IMR-90 (cell line): ENCODE measurements around the gene TEX22. TPM values are rescaled to one million over a fixed set of nuclear protein-coding genes. Genes with fewer than 3 reads are reported as not detected.

Source experiments
- BHLHE40 ChIP-seq: fragments of 150-350 bp; IDR thresholded peaks from 2 replicates; pipeline ENCODE4 v1.6.1; 2016; ENCODE audit warnings: mild to moderate bottlenecking, low read depth, low read length
- CEBPB ChIP-seq: IDR thresholded peaks from 2 replicates; pipeline ENCODE4 v1.6.1; 2012; ENCODE audit warnings: low read depth, low read length, improper control_type of control experiment
- CHD1 ChIP-seq: IDR thresholded peaks from 2 replicates; pipeline ENCODE4 v1.6.1; 2012; ENCODE audit warnings: low read depth, low read length, improper control_type of control experiment
- FOS ChIP-seq: fragments of 150-350 bp; IDR thresholded peaks from 2 replicates; pipeline ENCODE4 v1.6.1; 2016; ENCODE audit warnings: low read depth, low read length
- NFE2L2 ChIP-seq: fragments of 150-350 bp; IDR thresholded peaks from 2 replicates; pipeline ENCODE4 v1.6.1; 2016; ENCODE audit warnings: low read depth, mild to moderate bottlenecking, low read length
- POLR2A ChIP-seq: IDR thresholded peaks from 2 replicates; pipeline ENCODE4 v1.6.1; 2012; ENCODE audit warnings: mild to moderate bottlenecking, low read depth, low read length
- polyA plus RNA-seq, 3 experiments: library from polyadenylated mRNA; depleted of rRNA; stranded (reverse); fragments of >200 nt; gene quantifications; 2 replicates each; pipeline ENCODE4 v1.2.3, GENCODE V29; 2012; ENCODE audit warnings: low replicate concordance in 1 of 3
- total RNA-seq: library from RNA; depleted of rRNA; stranded (reverse); fragments of >200 nt; gene quantifications from 2 replicates; pipeline ENCODE4 v1.2.3, GENCODE V29; 2012
- TF ChIP-seq, protein P1 (sequence below): fragments of 150-350 bp; IDR thresholded peaks from 2 replicates; pipeline ENCODE4 v1.6.1; 2016; ENCODE audit warnings: low read depth, mild to moderate bottlenecking, low read length, moderate library complexity, borderline replicate concordance

Gene TEX22
- total and polyA plus RNA-seq, 2 of the 4 experiments (the other 2 are of a cell fraction) = 0.10 to 0.18 TPM

DNA sequence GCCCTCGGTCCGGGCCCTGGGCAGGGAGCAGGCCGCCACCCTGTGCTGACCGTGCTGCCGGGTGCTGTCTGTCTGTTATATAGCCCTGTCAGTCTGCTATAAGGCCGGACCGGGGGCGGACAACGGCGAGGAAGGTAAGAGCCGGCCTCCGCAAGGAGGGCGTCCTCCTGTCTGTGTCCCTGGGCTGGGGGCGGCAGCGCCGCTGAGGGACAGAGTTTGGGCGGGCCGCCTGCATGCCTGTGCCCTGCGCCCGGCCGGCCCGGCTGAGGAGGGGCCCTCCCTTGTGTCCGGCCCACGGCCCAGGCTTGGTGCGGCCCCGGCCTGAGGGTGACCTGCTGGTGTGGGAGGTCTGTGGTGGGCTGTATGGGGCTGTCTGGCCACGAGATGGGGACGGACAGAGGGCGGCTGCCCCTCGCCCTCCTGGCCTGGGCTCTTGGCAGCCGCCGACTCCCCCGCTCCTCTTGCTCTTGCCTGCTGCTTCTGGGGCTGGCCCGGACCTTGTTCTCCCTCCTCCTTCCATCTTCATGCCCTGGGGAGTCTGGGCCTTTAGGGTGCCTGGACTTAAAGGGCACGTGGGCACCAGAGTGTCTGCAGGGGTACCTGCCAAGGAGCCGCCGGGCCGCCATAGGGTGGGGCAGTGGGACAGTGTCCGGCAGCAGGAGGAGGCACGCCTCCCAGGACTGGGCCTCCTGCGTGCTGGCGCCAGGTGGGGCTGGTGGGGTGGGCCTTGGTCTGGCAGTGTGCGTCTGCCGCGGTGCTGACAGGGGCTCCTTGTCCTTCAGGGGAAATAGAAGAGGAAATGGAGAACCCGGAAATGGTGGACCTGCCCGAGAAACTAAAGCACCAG is 51.2 kb downstream of the TEX22 start (continued):
- TF ChIP-seq, protein P1, sequence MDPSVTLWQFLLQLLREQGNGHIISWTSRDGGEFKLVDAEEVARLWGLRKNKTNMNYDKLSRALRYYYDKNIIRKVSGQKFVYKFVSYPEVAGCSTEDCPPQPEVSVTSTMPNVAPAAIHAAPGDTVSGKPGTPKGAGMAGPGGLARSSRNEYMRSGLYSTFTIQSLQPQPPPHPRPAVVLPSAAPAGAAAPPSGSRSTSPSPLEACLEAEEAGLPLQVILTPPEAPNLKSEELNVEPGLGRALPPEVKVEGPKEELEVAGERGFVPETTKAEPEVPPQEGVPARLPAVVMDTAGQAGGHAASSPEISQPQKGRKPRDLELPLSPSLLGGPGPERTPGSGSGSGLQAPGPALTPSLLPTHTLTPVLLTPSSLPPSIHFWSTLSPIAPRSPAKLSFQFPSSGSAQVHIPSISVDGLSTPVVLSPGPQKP = no peak
- no peak for TF ChIP-seq BHLHE40
- no peak for TF ChIP-seq FOS
- TF ChIP-seq CHD1 = no peak
- TF ChIP-seq CEBPB = no peak
- no peak for TF ChIP-seq NFE2L2
- TF ChIP-seq POLR2A = no peak
